ENCODE measurements around the gene RTL1. TPM values are rescaled to one million over a fixed set of nuclear protein-coding genes. Genes with fewer than 3 reads are reported as not detected.

Gene RTL1
- total and polyA plus RNA-seq, 10 of the 15 experiments (the other 5 are each of a cell fraction or from before 2014, with no cell fraction given) = not detected

- H3K79me2 ChIP-seq (ENCODE audit: control insufficient read depth, insufficient read depth, low read length) = no peaks in the 10 kb centered on the region
- POLR2A ChIA-PET = no interaction called here
- FAIRE-seq (no peak), DNase-seq (ENCODE audit: low read depth, low spot score) (no peak), ATAC-seq (no peak)
- no peak for TF ChIP-seq CREB1 (IDR thresholded peaks at IDR 0.05; ENCODE audit: low read depth)
- TF ChIP-seq PAX5 (IDR thresholded peaks at IDR 0.05; ENCODE audit: borderline replicate concordance, low read depth, low read length) = no peak
- no peak for TF ChIP-seq USF2 (IDR thresholded peaks at IDR 0.05; ENCODE audit: borderline replicate concordance, low read depth, low read length)
- no peak for TF ChIP-seq MLLT1 (IDR thresholded peaks at IDR 0.05)
- TF ChIP-seq YBX1 (IDR thresholded peaks at IDR 0.05) = no peak
- no peak for TF ChIP-seq RELB (IDR thresholded peaks at IDR 0.05; ENCODE audit: low read depth)
- H3K9ac ChIP-seq (ENCODE audit: control insufficient read depth, insufficient read depth, low read length) = no peak overlapping the region
- no peak overlapping the region for H3K4me3 ChIP-seq
- WGBS (ENCODE audit: insufficient coverage, insufficient replicate concordance, low lambda C conversion rate, missing lambda C conversion rate) = 51% methylated on average over 31 of the region's 34 CpGs
- H3K27me3 ChIP-seq (replicated peaks in 1 of 2; ENCODE audit: control insufficient read depth in 2 of 2, insufficient read depth in 2 of 2, low read length in 1 of 2) = no peaks in the 10 kb centered on the region
- H3K4me1 ChIP-seq (ENCODE audit: control insufficient read depth, insufficient read depth, low read length) = no peaks in the 10 kb centered on the region
- no peaks in the 10 kb centered on the region for H4K20me1 ChIP-seq (ENCODE audit: control insufficient read depth, insufficient read depth)
- H3K27ac ChIP-seq (ENCODE audit: control insufficient read depth, insufficient read depth) = no peak overlapping the region
- H3K36me3 ChIP-seq (ENCODE audit: control insufficient read depth in 2 of 2, insufficient read depth in 2 of 2, low read length in 1 of 2) = no peaks in the 10 kb centered on the region
- no peaks in the 10 kb centered on the region; the same call in 2 of the 3 replicates for H3K9me3 ChIP-seq (replicated peaks; ENCODE audit: control insufficient read depth, insufficient read depth, low read length)
- CTCF ChIA-PET = no interaction called here
- no TSS peak for BruUV-seq (replicated peaks)
- SMC1A ChIA-PET (ENCODE audit: uncharacterized antibody, unreplicated experiment) = no interaction called here
- intact Hi-C loops (cut with micrococcal nuclease; ENCODE audit: unreplicated experiment) (no loop called here), in situ Hi-C loops (cut with MboI) (no loop called here)
- no peak overlapping the region for H2AFZ ChIP-seq (ENCODE audit: control insufficient read depth, low read depth, low read length)
- RAD21 ChIA-PET (ENCODE audit: unreplicated experiment) = no interaction called here
- no peak overlapping the region for H3K4me2 ChIP-seq (ENCODE audit: control insufficient read depth, insufficient read depth)
Measured at GRCh38 chr14:100880271-100881101, 23.0 kb downstream of the RTL1 start.

Data from GM12878 (cell line).